GM10266 (cell line): ENCODE measurements around the gene PRODH2.

Experiments
- DNase-seq: peaks from one replicate; pipeline ENCODE4 v3.0.0; 2012; ENCODE audit errors: extremely low spot score
- CTCF ChIP-seq: IDR thresholded peaks from 2 replicates; pipeline ENCODE4 v1.5.1; 2012; ENCODE audit warnings: mild to moderate bottlenecking, low read depth; ENCODE audit not compliant: control insufficient read depth, insufficient read depth; ENCODE audit errors: missing control alignments

Gene PRODH2

GRCh38 chr19:35793381-35794165, 19.1 kb downstream of the PRODH2 start:
- TF ChIP-seq CTCF = no peak
- no peak for DNase-seq

- DNase-seq = no peak
- TF ChIP-seq CTCF = no peak
Measured at GRCh38 chr19:35792888-35793287, 19.8 kb downstream of the PRODH2 start.

GRCh38 chr19:35792312-35792711, 20.3 kb downstream of the PRODH2 start:
- no peak for DNase-seq
- TF ChIP-seq CTCF = no peak

- TF ChIP-seq CTCF = no peak
Measured at GRCh38 chr19:35791814-35792279, 20.8 kb downstream of the PRODH2 start.

GRCh38 chr19:35790981-35791813, 21.4 kb downstream of the PRODH2 start:
- TF ChIP-seq CTCF = peak; percentile 41
- no peak for DNase-seq

More at GRCh38 chr19:35791814-35792279, 20.8 kb downstream of the PRODH2 start:
- no peak for DNase-seq

GRCh38 chr19:35789978-35790944, 22.4 kb downstream of the PRODH2 start:
- DNase-seq = no peak
- TF ChIP-seq CTCF = no peak
